ENCODE data around the gene SLC25A4. TPM values are rescaled to one million over a fixed set of nuclear protein-coding genes. Genes with fewer than 3 reads are reported as not detected.

SLC25A4 gene
- total RNA-seq, 4 donors from 2014 or later: 360 to 914 (median 389) TPM

DNA sequence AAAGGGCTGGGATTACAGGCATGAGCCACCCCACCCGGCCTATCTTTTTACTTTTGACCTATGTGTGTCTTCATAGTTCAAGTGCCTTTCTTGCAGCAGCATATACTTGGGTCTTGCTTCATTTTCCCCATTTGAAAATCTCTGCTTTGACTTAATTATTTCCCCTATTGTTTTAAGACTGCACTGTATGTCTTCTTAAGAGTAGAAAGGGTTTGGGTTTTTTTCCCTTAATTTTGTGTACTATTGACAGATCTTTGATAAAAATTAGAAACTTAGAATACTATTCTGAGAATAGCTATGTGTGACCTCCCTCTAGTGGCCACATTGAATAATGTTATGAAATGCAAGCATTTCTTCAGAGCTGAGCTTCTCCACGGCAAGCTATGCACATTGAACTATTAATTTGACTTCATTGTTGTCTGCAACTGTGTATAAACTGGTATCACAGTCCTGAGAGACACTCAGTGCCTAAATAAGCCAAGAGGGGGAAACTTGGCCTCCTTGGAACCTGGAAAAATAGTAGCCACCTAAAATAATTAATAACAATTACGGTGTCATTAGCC, 8.7 kb upstream of the SLC25A4 start:
- in situ Hi-C loops (cut with MboI; ENCODE audit: low sequenced_read_pairs in 4 of 4) (loop anchor here in 3 of 4 donors (5.0 to 25.0 kb wide), 4 partner anchors 92 to 372 kb away; no protein-coding TSS in a partner anchor), intact Hi-C loops (cut with DNase I; ENCODE audit: low total_unique reads) (loop anchor here (1.0 to 10.0 kb wide), 2 partner anchors 95 to 400 kb away; partner anchors contain the start of gene CENPU)
- DNase-seq (no peak), ATAC-seq (peak; percentile 71 to 83)
- peaks cover 2 to 12% of the 10 kb centered on the region in 2 donors for H3K4me1 ChIP-seq
- peak; percentile 75 to 89 (median 77) for TF ChIP-seq CTCF (IDR thresholded peaks at IDR 0.05 in 4 of 5, conservative IDR thresholded peaks at IDR 0.05 in 1 of 5)
- TF ChIP-seq POLR2A (IDR thresholded peaks at IDR 0.05): no peak
- H3K27ac ChIP-seq: peak overlapping the region in 2 of 4 donors; percentile 35 to 44
- no peaks in the 10 kb centered on the region for H3K36me3 ChIP-seq
- no peaks in the 10 kb centered on the region for H3K27me3 ChIP-seq
- no peak overlapping the region for H3K4me3 ChIP-seq
- no peaks in the 10 kb centered on the region for H3K9me3 ChIP-seq

DNA sequence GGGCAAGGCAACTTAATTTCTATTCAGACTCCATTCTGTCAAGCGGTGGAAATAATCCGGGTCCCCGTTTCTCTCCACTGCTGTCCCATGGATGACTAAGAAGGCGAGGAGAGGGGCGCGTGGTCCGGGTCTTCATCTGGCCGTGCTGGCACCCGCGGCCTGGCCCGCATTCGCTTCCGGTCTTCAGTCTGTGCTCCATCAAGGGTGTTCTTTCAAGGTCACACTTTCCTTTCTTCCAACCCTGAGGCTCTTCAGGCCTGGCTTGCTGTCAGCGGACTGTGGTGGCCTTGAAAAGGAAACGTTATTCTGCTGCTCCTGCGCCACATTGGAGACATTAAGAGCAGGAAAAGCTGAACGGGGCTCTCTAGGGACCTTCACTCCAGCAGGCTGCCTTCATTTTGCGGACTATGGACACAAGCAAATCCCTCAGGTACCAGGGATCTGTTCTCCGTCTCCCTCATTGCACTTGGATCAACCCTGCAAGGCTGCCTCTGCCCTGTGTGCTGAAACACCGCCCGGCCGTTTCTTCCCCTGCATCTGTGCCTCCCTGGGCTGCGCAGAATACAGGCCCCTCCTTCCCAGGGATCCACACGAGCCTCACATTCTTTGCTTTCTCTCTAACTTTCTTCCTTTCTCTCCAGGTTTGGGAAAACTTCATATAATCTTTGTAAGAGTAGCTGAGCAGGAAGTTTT, 5.7 kb upstream of the SLC25A4 start:
- H3K27ac ChIP-seq: peak overlapping the region in 3 of 4 donors; percentile 5 to 98 (median 23)
- H3K36me3 ChIP-seq: no peaks in the 10 kb centered on the region
- no peaks in the 10 kb centered on the region for H3K9me3 ChIP-seq
- H3K4me1 ChIP-seq: peaks cover 32 to 42% of the 10 kb centered on the region in 2 donors
- no peak for ATAC-seq
- intact Hi-C loops (cut with DNase I; ENCODE audit: low total_unique reads): loop anchor here (10.0 kb wide), 1 partner anchor 403 kb away; the partner anchor contains the start of gene CENPU
- H3K4me3 ChIP-seq: peak overlapping the region in 1 of 4 donors; percentile 4
- in situ Hi-C loops (cut with MboI; ENCODE audit: low sequenced_read_pairs in 4 of 4): loop anchor here in 3 of 4 donors (5.0 to 25.0 kb wide), 3 partner anchors 100 to 375 kb away; no protein-coding TSS in a partner anchor
- no peaks in the 10 kb centered on the region for H3K27me3 ChIP-seq
- DNase-seq: no peak
- TF ChIP-seq POLR2A (IDR thresholded peaks at IDR 0.05) (no peak), CTCF (IDR thresholded peaks at IDR 0.05 in 4 of 5, conservative IDR thresholded peaks at IDR 0.05 in 1 of 5) (no peak)

DNA sequence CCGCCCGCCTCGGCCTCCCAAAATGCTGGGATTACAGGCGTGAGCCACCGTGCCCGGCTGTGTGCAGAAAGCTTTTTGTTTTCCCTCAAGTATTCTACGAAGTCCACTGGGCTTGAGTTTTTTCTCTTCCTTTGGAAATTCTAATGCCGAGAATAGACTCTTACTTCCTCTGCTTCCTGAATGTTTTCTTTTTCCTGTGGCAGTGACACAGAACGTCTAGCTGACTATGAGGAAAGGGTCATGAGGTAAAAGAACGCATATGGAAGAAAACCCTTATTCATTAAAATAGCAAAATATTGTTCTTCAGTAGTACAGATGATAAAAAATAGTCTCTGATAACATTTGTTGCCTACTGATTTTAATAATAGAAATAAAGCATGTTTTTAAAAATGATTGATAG, 4.9 kb upstream of the SLC25A4 start:
- Histone ChIP-seq H3K4me3 (no peak overlapping the region), H3K36me3 (no peaks in the 10 kb centered on the region), H3K9me3 (no peaks in the 10 kb centered on the region), H3K27me3 (no peaks in the 10 kb centered on the region), H3K4me1 (peaks cover 34 to 44% of the 10 kb centered on the region in 2 donors), H3K27ac (peak overlapping the region in 3 of 4 donors; percentile 5 to 98 (median 96))
- TF ChIP-seq POLR2A (IDR thresholded peaks at IDR 0.05) (no peak), CTCF (IDR thresholded peaks at IDR 0.05 in 4 of 5, conservative IDR thresholded peaks at IDR 0.05 in 1 of 5) (no peak)
- no peak for ATAC-seq
- intact Hi-C loops (cut with DNase I; ENCODE audit: low total_unique reads) (loop anchor here (10.0 kb wide), 1 partner anchor 403 kb away; the partner anchor contains the start of gene CENPU), in situ Hi-C loops (cut with MboI; ENCODE audit: low sequenced_read_pairs in 4 of 4) (loop anchor here in 3 of 4 donors (5.0 to 25.0 kb wide), 3 partner anchors 101 to 376 kb away; no protein-coding TSS in a partner anchor)
- DNase-seq: no peak

- in situ Hi-C loops (cut with MboI; ENCODE audit: low sequenced_read_pairs in 4 of 4): loop anchor here in 3 of 4 donors (5.0 to 25.0 kb wide), 3 partner anchors 102 to 377 kb away; no protein-coding TSS in a partner anchor
Measured at GRCh38 chr4:185139736-185140135, 3.3 kb upstream of the SLC25A4 start.

More at GRCh38 chr4:185139736-185140135, 3.3 kb upstream of the SLC25A4 start:
- intact Hi-C loops (cut with DNase I; ENCODE audit: low total_unique reads): loop anchor here (5.0 to 10.0 kb wide), 4 partner anchors 63 to 795 kb away; partner anchors contain the start of genes CENPU and CFAP97
- ATAC-seq: peak; percentile 57 to 61
- H3K4me3 ChIP-seq: no peak overlapping the region
- H3K27me3 ChIP-seq: no peaks in the 10 kb centered on the region
- TF ChIP-seq CTCF (IDR thresholded peaks at IDR 0.05 in 4 of 5, conservative IDR thresholded peaks at IDR 0.05 in 1 of 5) (no peak), POLR2A (IDR thresholded peaks at IDR 0.05) (peak in 1 of 2 donors; percentile 24)
- peak overlapping the region; percentile 94 to 99 (median 97) for H3K27ac ChIP-seq
- H3K36me3 ChIP-seq: peaks cover 0 to 9% of the 10 kb centered on the region in 2 donors
- H3K4me1 ChIP-seq: peaks cover 44 to 51% of the 10 kb centered on the region in 2 donors
- DNase-seq: peak; percentile 71 to 82
- H3K9me3 ChIP-seq: no peaks in the 10 kb centered on the region

All from gastrocnemius medialis (tissue), 4 donors.